Measurements from ENCODE around the gene CHMP1B. TPM values are rescaled to one million over a fixed set of nuclear protein-coding genes. Genes with fewer than 3 reads are reported as not detected.

Gene CHMP1B
- polyA plus RNA-seq, 1 donor from 2014 or later, result 106 TPM

GRCh38 chr18:11897781-11898180, 46.6 kb downstream of the CHMP1B start:
- TF ChIP-seq EP300 (conservative IDR thresholded peaks at IDR 0.05; ENCODE audit: poor library complexity, severe bottlenecking) (no peak), RAD21 (conservative IDR thresholded peaks at IDR 0.05) (no peak), EZH2 (IDR thresholded peaks at IDR 0.05; ENCODE audit: borderline replicate concordance, insufficient read depth, low read length, poor library complexity, severe bottlenecking) (no peak), MXI1 (conservative IDR thresholded peaks at IDR 0.05; ENCODE audit: poor library complexity, severe bottlenecking) (no peak), CTCF (IDR thresholded peaks at IDR 0.05; ENCODE audit: poor library complexity, severe bottlenecking) (no peak), SMC3 (conservative IDR thresholded peaks at IDR 0.05; ENCODE audit: poor library complexity) (no peak), TAF1 (IDR thresholded peaks at IDR 0.05; ENCODE audit: low read depth) (no peak), REST (IDR thresholded peaks at IDR 0.05; ENCODE audit: borderline replicate concordance) (no peak), POLR2AphosphoS5 (IDR thresholded peaks at IDR 0.05) (no peak)

GRCh38 chr18:11899063-11899462, 47.9 kb downstream of the CHMP1B start:
- Histone ChIP-seq H3K4me3 (ENCODE audit: low read length) (no peak overlapping the region), H3K36me3 (ENCODE audit: insufficient read depth, low read length) (no peaks in the 10 kb centered on the region), H4K20me1 (ENCODE audit: insufficient read depth) (no peaks in the 10 kb centered on the region), H3K27ac (ENCODE audit: low read length) (no peak overlapping the region), H3K4me2 (ENCODE audit: low read length) (no peak overlapping the region), H3F3A (ENCODE audit: insufficient read depth, low read length, poor library complexity, severe bottlenecking) (no peaks in the 10 kb centered on the region), H3K9me3 (ENCODE audit: low read length) (no peaks in the 10 kb centered on the region), H3K79me2 (replicated peaks; ENCODE audit: insufficient read depth, low read length) (no peaks in the 10 kb centered on the region), H3K9me2 (ENCODE audit: insufficient read depth, low read length) (no peaks in the 10 kb centered on the region), H3K27me3 (ENCODE audit: insufficient read depth, low read depth, low read length) (no peaks in the 10 kb centered on the region), H2AFZ (ENCODE audit: low read depth, low read length) (no peak overlapping the region), H3K9ac (ENCODE audit: low read length) (no peak overlapping the region)
- TF ChIP-seq RAD21 (conservative IDR thresholded peaks at IDR 0.05) (no peak), TAF1 (IDR thresholded peaks at IDR 0.05; ENCODE audit: low read depth) (no peak), CTCF (IDR thresholded peaks at IDR 0.05; ENCODE audit: poor library complexity, severe bottlenecking) (no peak), POLR2AphosphoS5 (IDR thresholded peaks at IDR 0.05) (no peak), REST (IDR thresholded peaks at IDR 0.05; ENCODE audit: borderline replicate concordance) (no peak), EP300 (conservative IDR thresholded peaks at IDR 0.05; ENCODE audit: poor library complexity, severe bottlenecking) (no peak), SMC3 (conservative IDR thresholded peaks at IDR 0.05; ENCODE audit: poor library complexity) (no peak), MXI1 (conservative IDR thresholded peaks at IDR 0.05; ENCODE audit: poor library complexity, severe bottlenecking) (no peak), EZH2 (IDR thresholded peaks at IDR 0.05; ENCODE audit: borderline replicate concordance, insufficient read depth, low read length, poor library complexity, severe bottlenecking) (no peak)

More at GRCh38 chr18:11897781-11898180, 46.6 kb downstream of the CHMP1B start:
- Histone ChIP-seq H3K9me2 (ENCODE audit: insufficient read depth, low read length) (no peaks in the 10 kb centered on the region), H3F3A (ENCODE audit: insufficient read depth, low read length, poor library complexity, severe bottlenecking) (no peaks in the 10 kb centered on the region), H3K9ac (ENCODE audit: low read length) (no peak overlapping the region), H4K20me1 (ENCODE audit: insufficient read depth) (no peaks in the 10 kb centered on the region), H3K27me3 (ENCODE audit: insufficient read depth, low read depth, low read length) (no peaks in the 10 kb centered on the region), H3K79me2 (replicated peaks; ENCODE audit: insufficient read depth, low read length) (no peaks in the 10 kb centered on the region), H3K9me3 (ENCODE audit: low read length) (no peaks in the 10 kb centered on the region), H2AFZ (ENCODE audit: low read depth, low read length) (no peak overlapping the region), H3K27ac (ENCODE audit: low read length) (no peak overlapping the region), H3K4me3 (ENCODE audit: low read length) (no peak overlapping the region), H3K36me3 (ENCODE audit: insufficient read depth, low read length) (no peaks in the 10 kb centered on the region), H3K4me2 (ENCODE audit: low read length) (no peak overlapping the region)
